K562 (cell line): Measurements from ENCODE around the gene ECSCR. TPM values are rescaled to one million over a fixed set of nuclear protein-coding genes. Genes with fewer than 3 reads are reported as not detected.

Experiments
- BCLAF1 ChIP-seq, 2 experiments: fragments of 450-650 bp in 1 of 2; IDR thresholded peaks; 2 replicates each; pipeline ENCODE4 v1.6.1; 2011 to 2017; ENCODE audit warnings: low read depth in 2 of 2, antibody characterized with exemption in 1 of 2, borderline replicate concordance in 1 of 2, low read length in 1 of 2, mild to moderate bottlenecking in 1 of 2, mixed read lengths in 1 of 2; ENCODE audit not compliant: control insufficient read depth in 1 of 2
- EP300 ChIP-seq: IDR thresholded peaks from 2 replicates; pipeline ENCODE4 v1.6.1; 2012; ENCODE audit warnings: low read length, improper control_type of control experiment
- EWSR1 ChIP-seq: fragments of 450-650 bp; IDR thresholded peaks from 2 replicates; pipeline ENCODE4 v1.6.1; 2018; ENCODE audit warnings: borderline replicate concordance, mild to moderate bottlenecking, low read depth, moderate library complexity; ENCODE audit not compliant: partially characterized antibody
- FOXK2 ChIP-seq, 2 experiments: fragments of 450-650 bp; IDR thresholded peaks in 1 of 2; conservative IDR thresholded peaks in 1 of 2; 2 replicates each; pipeline ENCODE4 v1.6.1; 2016; ENCODE audit warnings: low read depth in 2 of 2, mild to moderate bottlenecking in 1 of 2
- HOMEZ ChIP-seq: fragments of 250-450 bp; sonication (Bioruptor Pico); IDR thresholded peaks from 2 replicates; pipeline ENCODE4 v1.4.0; 2020; ENCODE audit warnings: mild to moderate bottlenecking, moderate library complexity
- IFI16 ChIP-seq: fragments of 250-450 bp; sonication (Bioruptor Pico); IDR thresholded peaks from 2 replicates; pipeline ENCODE4 v2.1.2; 2022; ENCODE audit warnings: mild to moderate bottlenecking, inconsistent platforms
- JUND ChIP-seq, 2 experiments: IDR thresholded peaks; 2 replicates in 1 of 2; 3 replicates in 1 of 2; pipeline ENCODE4 v1.6.1; 2011; ENCODE audit warnings: borderline replicate concordance in 2 of 2, low read depth in 2 of 2, low read length in 2 of 2, improper control_type of control experiment in 1 of 2, missing biosample characterization in 1 of 2, missing genetic modification characterization in 1 of 2, missing genetic modification reagents in 1 of 2
- NCOA4 ChIP-seq: fragments of 450-650 bp; IDR thresholded peaks from 2 replicates; pipeline ENCODE4 v1.6.1; 2018; ENCODE audit warnings: mild to moderate bottlenecking; ENCODE audit not compliant: partially characterized antibody
- REST ChIP-seq, 2 experiments: fragments of 450-650 bp; formaldehyde crosslinking in 1 of 2; IDR thresholded peaks; 2 replicates each; pipeline versions ENCODE4 v1.4.0 to v1.6.1; 2014 to 2020; ENCODE audit warnings: mild to moderate bottlenecking in 2 of 2, borderline replicate concordance in 1 of 2, low read depth in 1 of 2
- ZNF274 ChIP-seq: IDR thresholded peaks from 2 replicates; pipeline ENCODE4 v1.6.1; 2011; ENCODE audit warnings: low read depth, mild to moderate bottlenecking, low read length, moderate library complexity, borderline replicate concordance
- ZNF41 ChIP-seq: fragments of 250-450 bp; sonication (Bioruptor Pico); conservative IDR thresholded peaks from 2 replicates; pipeline ENCODE4 v1.4.0; 2020; ENCODE audit warnings: mild to moderate bottlenecking
- polyA plus RNA-seq, 8 experiments: library from polyadenylated mRNA; depleted of rRNA in 4 of 8; stranded (reverse) in 5 of 8; unstranded in 3 of 8; fragments of >200 nt; fragmentation: Nextera tagmentation in 2 of 8; fragmentation: Illumina TruSeq in 1 of 8; extraction: Ambion mirVana in 2 of 8; extraction: Trizol in 1 of 8; gene quantifications; 2 replicates each; pipeline versions ENCODE4 v1.2.1 to v1.2.3, GENCODE V29; 2011 to 2014; ENCODE audit warnings: inconsistent platforms in 1 of 8, missing spikeins in 1 of 8
- total RNA-seq, 7 experiments: library from RNA; depleted of rRNA in 6 of 7; stranded (reverse); fragments of >200 nt in 6 of 7; fragmentation: Illumina TruSeq in 2 of 7; extraction: Trizol in 2 of 7; gene quantifications; 2 replicates each; pipeline versions ENCODE4 v1.2.1 to v1.2.3, GENCODE V29; 2011 to 2021; ENCODE audit warnings: low replicate concordance in 1 of 7

The ECSCR gene
- total and polyA plus RNA-seq, 9 of the 15 experiments (the other 6 are each of a cell fraction or from before 2014, with no cell fraction given) = 0.10 to 0.25 (median 0.13) TPM; not detected in 6

GRCh38 chr5:139482050-139482889, 19.7 kb upstream of the ECSCR start, which contains the start of gene STING1 (continued):
- TF ChIP-seq HOMEZ (CRISPR knock-in tag) (peak; percentile 83; the same call in 1 of the 2 replicates), NCOA4 (no peak), BCLAF1 (IDR thresholded peaks at IDR 0.05; ENCODE audit: borderline replicate concordance in 1 of 2, control insufficient read depth in 1 of 2, low read depth in 2 of 2, low read length in 1 of 2) (no peak), EP300 (peak; percentile 46; the same call in 1 of the 2 replicates), JUND (IDR thresholded peaks at IDR 0.05; ENCODE audit: borderline replicate concordance, low read depth, low read length) (peak; percentile 60), JUND (tag; IDR thresholded peaks at IDR 0.05; ENCODE audit: borderline replicate concordance, low read depth, low read length) (peak; percentile 65; the same call in 2 of the 3 replicates), IFI16 (CRISPR knock-in tag) (no peak), EWSR1 (no peak), ZNF274 (no peak), REST (IDR thresholded peaks at IDR 0.05; ENCODE audit: borderline replicate concordance) (no peak), REST (CRISPR knock-in tag; IDR thresholded peaks at IDR 0.05; ENCODE audit: low read depth) (0 out of 2 replicates have a peak, but pooled peaks have one; percentile 39), FOXK2 (conservative IDR thresholded peaks at IDR 0.05 in 1 of 2, IDR thresholded peaks at IDR 0.05 in 1 of 2; ENCODE audit: low read depth in 2 of 2) (peak; percentile 44 to 60; a peak in 3 of 4 replicates), ZNF41 (peak; percentile 32; the same call in 1 of the 2 replicates)
